ENCODE measurements around the gene TSPAN2. TPM values are rescaled to one million over a fixed set of nuclear protein-coding genes. Genes with fewer than 3 reads are reported as not detected.

The TSPAN2 gene
- polyA plus RNA-seq, 1 experiment: 3.9 TPM

DNA sequence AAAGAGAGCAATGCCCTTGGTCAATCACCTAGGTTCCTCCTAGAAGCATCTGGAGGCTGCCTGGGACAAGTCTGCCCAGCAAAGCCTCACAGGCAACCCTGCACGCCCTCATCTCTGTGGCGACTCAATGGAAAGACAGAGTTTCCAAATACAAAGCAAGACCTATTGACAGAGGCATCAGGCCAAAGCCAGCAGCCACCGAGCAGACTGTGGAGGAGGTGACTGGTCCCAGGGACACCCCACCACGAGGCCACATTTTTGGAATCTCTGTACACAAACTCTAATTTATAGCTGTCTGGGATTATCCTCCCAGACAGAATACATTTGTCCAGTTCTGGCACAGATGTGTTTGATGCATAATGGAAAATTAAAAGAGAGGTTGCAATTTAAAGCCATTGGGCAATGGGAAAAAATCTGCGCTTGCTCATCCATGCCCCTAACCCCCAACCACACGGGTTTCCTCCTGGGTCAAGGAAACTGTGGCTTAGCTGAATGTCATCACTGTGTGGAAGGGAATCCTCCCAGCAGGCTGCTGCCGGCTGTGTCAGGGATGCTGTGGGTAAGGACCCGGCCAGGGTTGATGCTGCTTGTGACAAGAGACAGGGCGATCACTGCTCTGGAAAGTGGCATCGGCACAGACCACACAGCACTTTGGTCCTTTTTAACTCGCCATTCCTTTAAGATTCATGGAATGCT lies 14.3 kb downstream of the TSPAN2 start:
- no peak overlapping the region for H3K4me3 ChIP-seq (ENCODE audit: low read depth, low read length)
- POLR2A ChIA-PET: interaction anchor here (0.5 kb wide), 1 partner anchor 1031 kb away, joined by 3 read pairs; no protein-coding TSS in a partner anchor
- CTCF ChIA-PET: interaction anchor here (0.6 to 1.0 kb wide), 2 partner anchors 11 to 38 kb away, joined by 3 read pairs; no protein-coding TSS in a partner anchor
- 0 out of 2 replicates have a peak, but pooled peaks cover 4% of the 10 kb centered on the region for H3K27me3 ChIP-seq (ENCODE audit: control insufficient read depth, insufficient read depth, low read length)
- DNase-seq (ENCODE audit: low read depth): no peak
- H3K36me3 ChIP-seq (ENCODE audit: control insufficient read depth, insufficient read depth, low read length): no peaks in the 10 kb centered on the region
- TF ChIP-seq, protein P1, sequence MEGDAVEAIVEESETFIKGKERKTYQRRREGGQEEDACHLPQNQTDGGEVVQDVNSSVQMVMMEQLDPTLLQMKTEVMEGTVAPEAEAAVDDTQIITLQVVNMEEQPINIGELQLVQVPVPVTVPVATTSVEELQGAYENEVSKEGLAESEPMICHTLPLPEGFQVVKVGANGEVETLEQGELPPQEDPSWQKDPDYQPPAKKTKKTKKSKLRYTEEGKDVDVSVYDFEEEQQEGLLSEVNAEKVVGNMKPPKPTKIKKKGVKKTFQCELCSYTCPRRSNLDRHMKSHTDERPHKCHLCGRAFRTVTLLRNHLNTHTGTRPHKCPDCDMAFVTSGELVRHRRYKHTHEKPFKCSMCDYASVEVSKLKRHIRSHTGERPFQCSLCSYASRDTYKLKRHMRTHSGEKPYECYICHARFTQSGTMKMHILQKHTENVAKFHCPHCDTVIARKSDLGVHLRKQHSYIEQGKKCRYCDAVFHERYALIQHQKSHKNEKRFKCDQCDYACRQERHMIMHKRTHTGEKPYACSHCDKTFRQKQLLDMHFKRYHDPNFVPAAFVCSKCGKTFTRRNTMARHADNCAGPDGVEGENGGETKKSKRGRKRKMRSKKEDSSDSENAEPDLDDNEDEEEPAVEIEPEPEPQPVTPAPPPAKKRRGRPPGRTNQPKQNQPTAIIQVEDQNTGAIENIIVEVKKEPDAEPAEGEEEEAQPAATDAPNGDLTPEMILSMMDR (IDR thresholded peaks at IDR 0.05; ENCODE audit: insufficient read depth, low read depth, low read length): no peak

DNA sequence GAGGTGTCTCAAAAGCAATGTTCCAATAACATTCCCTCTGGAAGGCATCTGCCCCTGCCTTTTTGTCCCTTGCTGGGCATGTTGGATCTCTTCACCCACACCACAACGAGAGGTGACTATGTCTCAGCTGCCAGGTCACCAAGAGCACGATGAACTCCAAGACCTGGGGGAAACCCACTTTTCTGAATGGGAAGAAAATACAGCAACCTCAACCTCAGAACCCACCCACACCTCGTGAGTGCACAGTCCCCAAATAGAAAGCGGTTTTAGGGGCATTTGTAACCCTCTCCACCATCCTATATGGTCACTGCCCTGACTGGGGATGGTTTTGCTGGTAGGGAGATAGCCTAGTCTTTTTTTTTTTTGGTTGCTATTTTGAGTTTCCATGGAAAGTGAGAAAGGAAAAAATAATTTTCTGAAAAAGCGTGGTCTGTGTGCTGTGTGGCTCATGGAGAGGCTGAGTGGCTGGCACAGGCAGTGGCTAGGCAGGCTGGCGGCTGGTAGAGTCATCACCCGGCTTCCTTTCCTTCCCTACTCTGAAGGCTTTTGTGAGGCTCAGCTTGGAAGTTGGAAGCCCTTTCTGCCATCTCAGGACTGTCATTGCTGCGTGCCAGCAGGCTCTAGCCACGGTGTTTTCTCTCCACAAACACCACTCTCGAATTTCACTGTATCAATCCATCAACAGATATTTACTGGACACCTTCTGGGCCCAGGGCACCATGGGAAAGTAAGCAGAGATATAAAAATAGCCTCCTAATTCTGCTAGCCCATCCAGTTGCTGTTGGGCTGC lies 15.8 kb downstream of the TSPAN2 start:
- POLR2A ChIA-PET: no interaction called here
- H3K36me3 ChIP-seq (ENCODE audit: control insufficient read depth, insufficient read depth, low read length): no peaks in the 10 kb centered on the region
- TF ChIP-seq, protein P1 (IDR thresholded peaks at IDR 0.05; ENCODE audit: insufficient read depth, low read depth, low read length): no peak
- CTCF ChIA-PET: interaction anchor here (1.2 to 1.4 kb wide), 2 partner anchors 16 to 21 kb away, joined by 3 to 4 read pairs; partner anchors contain the start of gene TSPAN2
- 0 out of 2 replicates have a peak, but pooled peaks cover 4% of the 10 kb centered on the region for H3K27me3 ChIP-seq (ENCODE audit: control insufficient read depth, insufficient read depth, low read length)
- no peak overlapping the region for H3K4me3 ChIP-seq (ENCODE audit: low read depth, low read length)
- no peak for DNase-seq (ENCODE audit: low read depth)

DNA sequence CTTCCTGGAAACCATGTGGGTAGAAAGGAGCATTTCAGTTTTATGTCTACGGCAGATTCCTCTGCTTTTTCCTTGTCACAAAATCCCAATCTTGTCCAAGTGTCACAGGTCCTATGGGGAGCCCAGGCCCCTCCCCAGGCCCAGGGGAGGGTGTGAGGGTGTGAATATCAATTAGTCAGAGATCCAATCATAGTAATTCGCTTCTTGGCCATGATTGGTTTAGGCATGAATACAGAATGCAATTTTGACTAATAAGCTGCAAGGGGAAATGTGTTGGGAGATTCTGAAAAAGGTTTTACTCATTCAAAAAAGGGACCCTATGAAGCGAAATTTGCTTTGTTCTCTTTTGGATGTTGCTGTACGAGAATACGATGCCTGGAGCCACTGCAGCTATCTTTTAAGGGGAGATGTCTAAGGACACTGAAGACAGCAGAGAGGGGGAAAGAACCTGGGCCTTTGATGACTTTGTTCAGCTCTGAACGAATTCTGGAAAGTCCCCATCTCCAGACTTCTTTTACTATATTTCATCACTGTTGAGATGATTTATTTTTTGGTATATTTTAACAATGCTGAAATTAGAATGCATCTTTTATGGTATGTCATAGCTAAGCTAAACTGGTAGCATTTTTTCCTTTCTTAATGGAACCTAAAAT lies 18.2 kb downstream of the TSPAN2 start:
- H3K4me3 ChIP-seq (ENCODE audit: low read depth, low read length): no peak overlapping the region
- TF ChIP-seq, protein P1 (IDR thresholded peaks at IDR 0.05; ENCODE audit: insufficient read depth, low read depth, low read length): no peak
- ChIA-PET POLR2A (no interaction called here), CTCF (interaction anchor here (1.0 to 1.8 kb wide), 6 partner anchors 9 to 40 kb away, joined by 3 to 6 read pairs (median 3); partner anchors contain the start of gene TSPAN2)
- H3K27me3 ChIP-seq (ENCODE audit: control insufficient read depth, insufficient read depth, low read length): 0 out of 2 replicates have a peak, but pooled peaks cover 4% of the 10 kb centered on the region
- DNase-seq (ENCODE audit: low read depth): no peak
- no peaks in the 10 kb centered on the region for H3K36me3 ChIP-seq (ENCODE audit: control insufficient read depth, insufficient read depth, low read length)

DNA sequence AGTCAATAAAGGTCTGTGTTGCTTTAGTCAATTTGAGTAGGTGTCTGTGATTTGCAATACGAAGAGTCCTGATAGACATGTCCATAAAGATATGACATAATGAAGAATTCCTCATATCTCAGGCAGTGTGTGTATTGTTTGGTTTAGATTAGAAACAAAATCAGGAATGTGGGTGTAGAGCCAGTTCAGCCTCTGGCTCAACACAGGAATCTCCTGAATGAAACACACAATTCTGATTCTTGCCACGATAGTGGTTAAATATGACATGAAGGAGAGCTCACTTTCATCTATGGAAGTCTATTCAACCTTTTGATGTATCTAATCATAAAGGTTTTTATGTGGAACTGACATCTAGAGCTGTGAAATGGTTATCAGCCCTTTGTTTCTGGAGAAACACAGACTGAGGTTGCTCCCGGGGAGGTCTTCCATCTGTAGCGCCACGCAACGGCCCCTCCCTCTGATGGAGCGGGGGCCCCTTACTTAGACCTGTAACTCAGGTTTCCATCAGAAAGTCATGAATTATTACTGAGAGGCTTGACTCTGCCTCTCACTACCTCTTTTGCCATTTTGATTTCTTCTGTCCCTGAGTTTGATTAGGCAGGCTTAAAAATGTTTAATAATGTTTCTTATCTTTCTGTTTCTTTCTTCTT lies 19.5 kb downstream of the TSPAN2 start:
- H3K36me3 ChIP-seq (ENCODE audit: control insufficient read depth, insufficient read depth, low read length): no peaks in the 10 kb centered on the region
- H3K4me3 ChIP-seq (ENCODE audit: low read depth, low read length): no peak overlapping the region
- DNase-seq (ENCODE audit: low read depth): no peak
- 0 out of 2 replicates have a peak, but pooled peaks cover 4% of the 10 kb centered on the region for H3K27me3 ChIP-seq (ENCODE audit: control insufficient read depth, insufficient read depth, low read length)
- TF ChIP-seq, protein P1 (IDR thresholded peaks at IDR 0.05; ENCODE audit: insufficient read depth, low read depth, low read length): no peak
- CTCF ChIA-PET: interaction anchor here (1.5 to 1.8 kb wide), 2 partner anchors 13 to 20 kb away, joined by 3 to 6 read pairs; partner anchors contain the start of gene TSPAN2
- POLR2A ChIA-PET: interaction anchor here (0.7 to 1.0 kb wide), 2 partner anchors 17 to 401 kb away, joined by 3 read pairs; no protein-coding TSS in a partner anchor
